MV-4-11 (cell line): ENCODE measurements around the gene HTRA1.

Source experiments
- DNase-seq: peaks from one replicate; lab custom pipeline; 2025; lab: John Stamatoyannopoulos, UW

Gene HTRA1

DNA sequence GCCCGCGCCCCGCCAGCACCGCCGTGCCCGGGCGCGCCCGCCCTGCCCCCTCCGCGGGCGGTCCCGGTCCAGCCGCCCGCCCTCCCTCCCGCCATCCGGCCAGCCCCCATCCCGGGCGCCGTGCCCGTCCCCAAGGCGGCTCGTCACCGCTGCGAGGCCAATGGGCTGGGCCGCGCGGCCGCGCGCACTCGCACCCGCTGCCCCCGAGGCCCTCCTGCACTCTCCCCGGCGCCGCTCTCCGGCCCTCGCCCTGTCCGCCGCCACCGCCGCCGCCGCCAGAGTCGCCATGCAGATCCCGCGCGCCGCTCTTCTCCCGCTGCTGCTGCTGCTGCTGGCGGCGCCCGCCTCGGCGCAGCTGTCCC, at the start of gene HTRA1:
TSS of gene HTRA1 (plus strand) at position 187 of the 362 bp plus-strand sequence. CDS start at position 287, 100 bp downstream.
- no peak for DNase-seq

DNA sequence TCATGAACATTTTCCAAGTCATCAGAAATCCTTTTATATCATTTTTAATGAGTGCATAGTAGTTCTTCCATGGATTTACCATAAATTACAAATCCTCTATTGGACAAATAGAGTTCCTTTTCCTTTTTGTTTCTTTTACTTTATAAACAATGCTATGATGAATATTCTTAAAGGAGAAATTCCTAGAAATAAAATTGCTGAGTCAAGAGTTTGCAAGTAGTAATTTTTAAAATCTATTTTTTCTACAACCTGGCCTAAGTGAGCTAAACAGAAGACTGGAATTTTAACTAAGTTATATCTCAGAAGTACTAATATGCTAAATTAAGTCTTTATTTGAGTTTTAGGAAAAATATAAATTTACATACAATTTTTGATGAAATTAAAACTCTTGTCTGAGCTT, 48.0 kb upstream of the HTRA1 start:
- no peak for DNase-seq

GRCh38 chr10:122417667-122418066, 43.7 kb upstream of the HTRA1 start:
- DNase-seq: no peak

GRCh38 chr10:122419016-122419415, 42.3 kb upstream of the HTRA1 start:
- DNase-seq: no peak

- DNase-seq: no peak
Measured at GRCh38 chr10:122419876-122420623, 41.3 kb upstream of the HTRA1 start.

- no peak for DNase-seq
Measured at GRCh38 chr10:122420624-122421007, 40.7 kb upstream of the HTRA1 start.

DNA sequence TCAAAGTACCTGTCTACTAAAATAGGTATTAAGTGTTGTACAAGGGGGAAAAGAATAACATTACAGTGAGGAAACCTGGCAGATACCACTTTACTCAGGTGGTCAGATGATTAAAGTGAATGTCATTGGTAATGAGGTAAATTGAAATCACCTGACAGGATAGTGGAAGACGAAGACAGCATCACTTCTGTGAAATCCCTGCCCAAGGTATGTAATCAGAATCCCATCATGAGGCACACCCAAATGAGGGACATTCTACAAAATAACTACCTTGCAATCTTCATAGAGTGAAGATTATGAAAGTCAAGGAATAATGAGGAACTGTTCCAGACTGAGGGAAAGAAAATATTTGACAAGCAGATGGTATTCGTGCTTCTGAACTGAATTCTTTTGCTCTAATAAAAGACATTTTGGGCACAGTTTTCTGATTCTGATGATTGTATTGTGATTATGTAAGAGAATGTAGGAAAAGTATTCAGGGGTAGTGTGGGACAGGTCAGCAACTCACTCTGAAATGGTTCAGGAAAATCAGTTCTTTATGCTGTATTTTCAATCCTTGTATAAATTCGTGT, 40.2 kb upstream of the HTRA1 start:
- DNase-seq: no peak

DNA sequence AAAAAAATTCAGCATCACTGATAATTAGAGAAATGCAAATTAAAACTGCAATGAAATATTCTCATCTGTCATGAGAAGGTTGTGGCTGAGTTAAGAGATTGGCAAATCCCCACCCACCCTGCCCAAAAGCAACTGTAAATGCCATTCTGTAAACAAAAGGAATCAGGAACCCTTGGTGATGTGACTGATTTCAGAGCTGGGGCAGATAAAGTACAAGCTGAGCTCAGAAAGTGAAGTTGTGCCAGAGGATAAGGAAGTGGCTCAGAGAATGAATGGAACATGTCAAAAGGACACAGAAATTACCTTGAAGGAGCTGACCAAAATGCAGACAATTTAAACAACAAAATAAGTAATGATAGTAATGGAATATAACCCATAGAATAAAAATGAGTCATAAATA, 39.6 kb upstream of the HTRA1 start:
- DNase-seq: no peak

DNA sequence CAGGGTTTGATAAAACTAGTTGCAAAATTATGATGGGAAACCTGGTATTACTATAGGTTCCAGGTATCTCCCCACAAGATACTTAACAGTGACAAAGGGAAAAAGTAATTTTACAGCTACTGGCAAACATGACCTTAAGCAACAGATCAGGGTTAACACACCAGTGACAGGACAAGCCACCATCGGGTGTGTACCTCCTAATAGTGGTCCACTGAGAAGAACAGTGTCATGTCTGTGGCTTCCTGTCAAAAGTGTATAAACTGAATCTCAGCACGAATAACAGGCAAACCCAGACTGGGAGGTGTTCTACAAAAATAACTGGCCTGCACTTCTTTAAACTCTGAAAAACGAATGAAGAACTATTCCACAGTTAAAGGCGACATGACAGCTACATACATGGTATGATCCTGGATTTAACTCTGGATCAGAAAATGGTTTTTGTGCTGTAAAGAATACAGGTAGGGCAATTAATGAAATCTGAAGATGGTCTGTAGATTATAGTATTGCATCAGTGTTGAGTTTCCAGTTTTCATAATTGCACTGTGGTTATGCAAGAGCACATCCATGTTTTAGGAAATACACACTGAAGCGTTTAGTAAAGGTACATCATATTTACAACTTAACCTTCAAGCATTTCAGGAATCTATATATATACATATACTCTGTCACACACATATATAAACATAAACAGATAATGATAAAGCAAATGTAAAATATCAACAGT, 38.9 kb upstream of the HTRA1 start:
- no peak for DNase-seq

DNA sequence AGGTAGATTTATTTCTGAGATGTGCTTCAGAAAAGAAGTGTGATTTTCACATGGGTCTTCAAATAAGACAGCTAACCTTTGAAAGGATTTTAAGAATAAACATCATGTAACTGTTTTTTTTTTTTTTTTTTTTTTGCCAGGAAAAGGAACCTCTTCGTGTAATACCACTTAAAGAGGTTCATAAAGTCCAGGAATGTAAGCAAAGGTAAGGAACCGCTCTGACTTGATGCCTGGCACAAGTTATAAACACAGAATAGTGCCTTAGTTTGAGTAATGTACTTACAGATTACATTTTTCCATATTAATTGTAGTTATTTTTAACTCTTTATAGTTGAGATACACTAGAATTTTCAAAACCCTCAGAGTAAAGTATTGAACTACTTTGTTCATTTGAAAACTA, 37.3 kb upstream of the HTRA1 start:
- DNase-seq: no peak

DNA sequence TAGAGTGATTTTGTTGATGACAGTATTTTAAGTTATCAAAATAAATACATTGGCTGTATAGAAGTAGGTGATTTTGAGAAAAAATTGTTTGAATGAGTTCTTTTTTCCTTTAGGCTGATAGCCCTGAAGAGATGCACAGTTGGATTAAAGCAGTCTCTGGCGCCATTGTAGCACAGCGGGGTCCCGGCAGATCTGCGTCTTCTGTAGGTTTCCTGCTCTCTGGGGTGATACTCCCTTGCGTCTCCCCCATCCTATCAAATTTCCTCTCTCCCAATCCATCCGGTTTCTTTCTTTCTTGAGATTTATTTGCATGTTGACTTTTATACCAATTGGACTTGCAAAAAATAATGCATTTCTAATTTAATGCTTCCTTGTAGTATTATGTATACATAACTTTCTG, 34.5 kb upstream of the HTRA1 start:
- DNase-seq: no peak

DNA sequence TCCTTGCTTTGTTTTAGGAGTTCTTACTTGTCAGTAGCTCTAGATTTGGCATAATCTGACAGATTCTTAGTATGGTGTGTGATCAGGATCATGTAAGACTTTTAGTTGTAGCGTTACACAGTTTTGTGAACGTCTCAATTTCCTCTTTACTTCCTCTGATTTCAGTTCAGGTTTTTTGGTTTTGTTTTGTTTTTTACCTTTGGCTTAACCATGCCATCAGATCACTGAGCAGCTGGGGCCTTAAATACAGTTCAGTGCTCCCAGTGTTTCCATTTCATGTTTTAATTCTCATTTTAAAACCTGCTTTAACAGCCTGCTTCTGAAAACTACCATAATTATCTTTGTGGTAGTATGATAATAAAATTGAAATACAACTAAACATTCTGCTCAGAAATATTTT, 34.1 kb upstream of the HTRA1 start:
- no peak for DNase-seq

DNA sequence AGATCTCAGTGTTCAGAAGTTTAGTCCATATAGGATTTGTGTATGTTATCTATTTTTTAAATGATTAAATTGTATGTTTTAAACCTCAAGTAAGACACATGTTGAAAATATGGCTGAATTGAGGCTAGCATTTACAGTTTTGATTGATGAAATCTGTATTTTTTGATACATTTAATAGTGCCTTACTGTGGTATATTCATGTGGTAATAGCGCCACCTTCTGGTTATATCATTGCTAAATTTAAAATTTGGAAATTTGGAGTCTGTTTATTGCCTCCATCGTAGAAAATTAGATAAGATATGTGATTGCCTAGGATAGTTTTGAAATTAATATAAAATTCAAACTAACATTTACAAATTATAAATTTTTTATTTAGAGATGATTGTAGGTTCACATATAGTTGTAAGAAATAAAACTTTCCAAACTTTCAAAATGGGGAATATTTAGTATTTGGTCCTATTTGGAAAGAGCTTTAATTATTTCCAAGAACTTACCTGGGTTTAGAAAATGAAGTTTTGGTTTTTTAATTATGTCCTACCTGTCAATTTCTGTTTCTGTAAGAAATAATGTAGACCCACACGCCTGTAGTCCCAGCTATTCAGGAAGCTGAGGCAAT, 26.0 kb upstream of the HTRA1 start:
- no peak for DNase-seq

GRCh38 chr10:122441961-122442360, 19.4 kb upstream of the HTRA1 start:
- no peak for DNase-seq

- DNase-seq: no peak
Measured at GRCh38 chr10:122445469-122445868, 15.9 kb upstream of the HTRA1 start.

GRCh38 chr10:122445904-122446303, 15.4 kb upstream of the HTRA1 start:
- no peak for DNase-seq

DNA sequence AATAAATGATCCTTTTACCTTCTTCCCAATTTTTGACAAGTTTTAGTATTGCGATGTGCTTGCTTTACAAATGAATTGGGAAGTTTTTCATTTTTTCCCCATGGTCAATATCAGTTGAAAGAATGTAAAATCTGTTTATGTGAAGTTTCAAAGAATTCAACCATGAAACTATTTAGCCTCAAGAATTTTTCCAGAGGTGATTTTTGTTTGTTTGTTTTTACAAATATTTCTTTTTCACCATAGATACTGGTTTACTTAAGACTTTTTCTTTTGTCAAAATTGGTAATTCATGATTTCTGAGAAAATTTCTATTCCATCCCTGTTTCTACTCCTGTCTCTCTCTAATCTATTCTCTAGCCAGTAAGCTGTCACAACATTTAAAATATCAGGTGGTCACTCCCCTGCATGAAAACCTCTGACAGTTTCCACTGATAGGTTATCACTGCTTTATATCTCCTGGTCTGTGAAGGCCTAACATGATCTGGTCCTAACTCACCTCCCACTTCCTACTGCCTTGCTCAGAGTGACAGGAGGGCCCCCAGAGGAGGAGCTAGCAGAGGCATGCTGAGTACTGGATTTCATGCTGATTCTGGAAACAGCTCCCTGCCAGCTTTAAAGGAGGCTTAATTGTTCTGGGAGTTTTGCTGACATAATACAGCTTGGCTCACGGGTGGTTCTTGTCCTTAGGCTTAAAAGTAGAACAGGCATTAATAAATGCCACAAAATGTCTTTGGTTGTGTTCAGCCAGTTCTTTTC, 14.5 kb upstream of the HTRA1 start:
- DNase-seq: no peak

GRCh38 chr10:122448600-122448999, 12.8 kb upstream of the HTRA1 start:
- no peak for DNase-seq

DNA sequence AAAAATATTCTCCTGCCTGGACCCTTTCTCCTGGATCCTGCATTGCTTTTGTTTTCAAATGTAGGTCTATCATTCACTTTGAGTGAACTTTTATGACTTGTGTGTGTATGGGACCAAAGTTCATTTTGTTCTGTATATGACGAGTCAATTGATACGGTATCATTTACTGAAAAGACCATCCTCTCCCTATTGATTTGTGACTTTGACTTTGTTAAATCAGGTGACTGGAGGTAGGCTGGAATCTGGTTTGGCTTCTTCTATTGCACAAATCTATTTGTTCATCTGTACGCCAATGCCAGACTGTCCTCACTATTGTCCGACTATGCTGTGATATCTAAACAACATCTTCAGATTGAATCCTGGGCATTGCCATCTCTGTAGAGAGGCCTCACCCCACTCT, 12.2 kb upstream of the HTRA1 start:
- no peak for DNase-seq

DNA sequence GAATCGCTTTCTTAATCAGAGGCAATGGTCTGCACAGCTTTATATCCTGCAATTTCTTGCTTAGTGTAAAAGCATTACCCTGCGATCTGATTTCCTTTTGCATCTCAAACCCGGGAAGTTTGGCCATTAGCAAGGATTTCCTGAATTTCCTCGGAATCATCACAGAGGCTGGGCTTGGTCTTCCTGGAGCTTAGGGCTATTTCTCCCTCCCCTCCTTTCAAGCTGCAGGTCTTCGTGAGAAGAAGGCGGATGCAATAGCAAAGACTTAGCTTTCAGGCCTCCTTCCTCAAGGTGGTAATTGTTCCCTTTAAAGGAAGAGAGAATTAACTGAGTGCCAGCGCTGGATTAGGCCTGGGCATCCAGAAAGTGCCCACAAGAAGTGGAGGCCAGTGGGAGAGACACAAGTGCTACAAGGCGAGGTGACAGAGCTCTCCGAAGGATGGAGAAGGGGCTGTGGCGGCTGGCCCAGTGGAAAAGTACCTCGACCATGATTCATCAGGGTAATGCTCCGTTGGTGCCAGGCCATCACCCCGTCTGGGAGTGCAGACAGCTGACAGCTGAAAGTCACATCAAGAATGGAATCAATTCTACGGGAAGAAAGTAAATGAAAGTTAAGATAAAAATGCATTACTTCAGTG, 10.9 kb upstream of the HTRA1 start:
- no peak for DNase-seq

- no peak for DNase-seq
Measured at GRCh38 chr10:122454071-122454470, 7.3 kb upstream of the HTRA1 start.

DNA sequence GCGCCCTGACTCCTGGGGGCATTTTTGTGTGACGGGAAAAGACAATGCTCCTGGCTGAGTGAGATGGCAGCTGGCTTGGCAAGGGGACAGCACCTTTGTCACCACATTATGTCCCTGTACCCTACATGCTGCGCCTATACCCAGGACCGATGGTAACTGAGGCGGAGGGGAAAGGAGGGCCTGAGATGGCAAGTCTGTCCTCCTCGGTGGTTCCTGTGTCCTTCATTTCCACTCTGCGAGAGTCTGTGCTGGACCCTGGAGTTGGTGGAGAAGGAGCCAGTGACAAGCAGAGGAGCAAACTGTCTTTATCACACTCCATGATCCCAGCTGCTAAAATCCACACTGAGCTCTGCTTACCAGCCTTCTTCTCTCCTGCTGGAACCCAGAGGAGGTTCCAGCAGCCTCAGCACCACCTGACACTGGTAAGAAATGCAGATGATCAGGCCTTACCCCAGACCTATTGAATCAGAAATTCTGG, 6.7 kb upstream of the HTRA1 start, which contains the start of gene ARMS2:
TSS of gene ARMS2 (plus strand) at position 51 of the 478 bp plus-strand sequence. CDS start at position 126, 75 bp downstream.
- no peak for DNase-seq
